Activated B cell treated with CpG ODN at 0.5 μM for 24 hours (primary cell): ENCODE data around the gene MMUT. TPM values are rescaled to one million over a fixed set of nuclear protein-coding genes. Genes with fewer than 3 reads are reported as not detected.

Experiments used
- ATAC-seq: fragments of 200-7000 bp; cut with Tn5 transposase; one replicate; pipeline ENCODE4 v1.10.0; 2021; ENCODE audit warnings: low read depth, mild to moderate bottlenecking, moderate library complexity
- CTCF ChIA-PET: fragments of 350-600 bp; sonication (Branson Sonifier 250); formaldehyde crosslinking; loops from one replicate; lab custom pipeline; 2021; ENCODE audit warnings: antibody characterized with exemption; lab: Charles Lee
- POLR2A ChIA-PET: fragments of 350-600 bp; sonication (Branson Sonifier 250); formaldehyde crosslinking; loops from one replicate; lab custom pipeline; 2021; ENCODE audit warnings: antibody characterized with exemption; lab: Charles Lee
- DNase-seq: peaks from one replicate; pipeline ENCODE4 v3.0.0; 2022
- H3K27ac Mint-ChIP-seq: one replicate; pipeline ENCODE4 v1.8.0; 2020; ENCODE audit warnings: mixed read lengths
- H3K27me3 Mint-ChIP-seq: one replicate; pipeline ENCODE4 v1.8.0; 2021; ENCODE audit warnings: mixed read lengths
- H3K36me3 Mint-ChIP-seq: one replicate; pipeline ENCODE4 v1.8.0; 2021; ENCODE audit warnings: low read depth, mixed read lengths
- H3K4me1 Mint-ChIP-seq: one replicate; pipeline ENCODE4 v1.8.0; 2021; ENCODE audit warnings: mixed read lengths
- H3K4me3 Mint-ChIP-seq: one replicate; pipeline ENCODE4 v1.8.0; 2020; ENCODE audit warnings: mild to moderate bottlenecking, mixed read lengths
- H3K9me3 Mint-ChIP-seq: one replicate; pipeline ENCODE4 v1.8.0; 2020; ENCODE audit warnings: mixed read lengths
- CTCF ChIP-seq: fragments of 200-600 bp; IDR thresholded peaks from one replicate; pipeline ENCODE4 v1.8.0; 2022; ENCODE audit warnings: antibody characterized with exemption, mild to moderate bottlenecking
- intact Hi-C: fragments of 100-400 bp; cut with micrococcal nuclease; formaldehyde crosslinking; loops from one replicate; pipeline ENCODE4 v1.15.1; 2024
- total RNA-seq: library from RNA; stranded (reverse); gene quantifications from 2 replicates; pipeline ENCODE4 v1.2.3, GENCODE V29; 2022

The MMUT gene
- total RNA-seq, 1 donor from 2014 or later, result 11.0 TPM

- POLR2A ChIA-PET, result no interaction called here
- DNase-seq (no peak), ATAC-seq (no peak)
- H3K36me3 Mint-ChIP-seq, result peaks cover 36% of the 10 kb centered on the region
- H3K4me1 Mint-ChIP-seq, result peaks cover 23% of the 10 kb centered on the region
- H3K27ac Mint-ChIP-seq, result no peak overlapping the region
- CTCF ChIA-PET, result no interaction called here
- no peaks in the 10 kb centered on the region for H3K27me3 Mint-ChIP-seq
- TF ChIP-seq CTCF, result no peak
- intact Hi-C loops, result no loop called here
- H3K9me3 Mint-ChIP-seq, result no peaks in the 10 kb centered on the region
- H3K4me3 Mint-ChIP-seq, result no peak overlapping the region
Observed at GRCh38 chr6:49457771-49458170, 5.3 kb downstream of the MMUT start.

- TF ChIP-seq CTCF, result no peak
- H3K27me3 Mint-ChIP-seq, result no peaks in the 10 kb centered on the region
- DNase-seq (no peak), ATAC-seq (no peak)
- H3K4me3 Mint-ChIP-seq, result no peak overlapping the region
- H3K36me3 Mint-ChIP-seq, result peaks cover 48% of the 10 kb centered on the region
- ChIA-PET CTCF (no interaction called here), POLR2A (no interaction called here)
- H3K4me1 Mint-ChIP-seq, result peaks cover 9% of the 10 kb centered on the region
- no peaks in the 10 kb centered on the region for H3K9me3 Mint-ChIP-seq
- H3K27ac Mint-ChIP-seq, result no peak overlapping the region
- intact Hi-C loops, result no loop called here
Observed at GRCh38 chr6:49454787-49455709, 8.0 kb downstream of the MMUT start.

GRCh38 chr6:49453221-49453620 lies 9.8 kb downstream of the MMUT start:
- intact Hi-C loops, result no loop called here
- ATAC-seq, result no peak

GRCh38 chr6:49430866-49431265 lies 32.2 kb downstream of the MMUT start:
- DNase-seq (no peak), ATAC-seq (no peak)
- intact Hi-C loops, result no loop called here
- POLR2A ChIA-PET, result no interaction called here
- no peak for TF ChIP-seq CTCF
- CTCF ChIA-PET, result no interaction called here
- peaks cover 48% of the 10 kb centered on the region for H3K36me3 Mint-ChIP-seq
- H3K4me1 Mint-ChIP-seq, result no peaks in the 10 kb centered on the region
- no peaks in the 10 kb centered on the region for H3K27me3 Mint-ChIP-seq
- H3K4me3 Mint-ChIP-seq, result no peak overlapping the region
- no peak overlapping the region for H3K27ac Mint-ChIP-seq
- peaks cover 4% of the 10 kb centered on the region for H3K9me3 Mint-ChIP-seq

More at GRCh38 chr6:49453221-49453620, 9.8 kb downstream of the MMUT start:
- no peak for TF ChIP-seq CTCF
- no peaks in the 10 kb centered on the region for H3K9me3 Mint-ChIP-seq
- CTCF ChIA-PET, result interaction anchor here (1.5 kb wide), 1 partner anchor 15 kb away, joined by 3 read pairs; no protein-coding TSS in a partner anchor
- H3K4me1 Mint-ChIP-seq, result no peaks in the 10 kb centered on the region
- no peak for DNase-seq
- no peak overlapping the region for H3K4me3 Mint-ChIP-seq
- POLR2A ChIA-PET, result no interaction called here
- H3K36me3 Mint-ChIP-seq, result peaks cover 52% of the 10 kb centered on the region
- no peak overlapping the region for H3K27ac Mint-ChIP-seq
- no peaks in the 10 kb centered on the region for H3K27me3 Mint-ChIP-seq

GRCh38 chr6:49430187-49430586 lies 32.9 kb downstream of the MMUT start:
- Mint-ChIP-seq H3K27me3 (no peaks in the 10 kb centered on the region), H3K4me1 (no peaks in the 10 kb centered on the region), H3K4me3 (no peak overlapping the region), H3K27ac (no peak overlapping the region), H3K9me3 (peaks cover 4% of the 10 kb centered on the region), H3K36me3 (peaks cover 42% of the 10 kb centered on the region)
- ChIA-PET POLR2A (no interaction called here), CTCF (no interaction called here)
- TF ChIP-seq CTCF, result no peak
- intact Hi-C loops, result no loop called here
- DNase-seq (no peak), ATAC-seq (no peak)
